Neuronal stem cell (in vitro differentiated cells): ENCODE data around the gene EYS.

Experiments used
- DNase-seq: peaks from one replicate; pipeline ENCODE4 v3.0.0-alpha.2; 2013; ENCODE audit warnings: low spot score
- H2AFZ ChIP-seq: one replicate; pipeline ENCODE4 v1.6.1; 2013; ENCODE audit warnings: mild to moderate bottlenecking, low read length, inconsistent platforms
- H2AK5ac ChIP-seq: 2 replicates; pipeline ENCODE4 v1.6.1; 2013; ENCODE audit warnings: low read depth, mild to moderate bottlenecking, inconsistent platforms, low read length, moderate library complexity, mixed read lengths
- H2BK120ac ChIP-seq: 2 replicates; pipeline ENCODE4 v1.6.1; 2013; ENCODE audit warnings: low read depth, mild to moderate bottlenecking, inconsistent platforms, low read length, moderate library complexity, mixed read lengths
- H2BK12ac ChIP-seq: one replicate; pipeline ENCODE4 v1.6.1; 2013; ENCODE audit warnings: low read length, inconsistent platforms
- H2BK15ac ChIP-seq: 2 replicates; pipeline ENCODE4 v1.6.1; 2013; ENCODE audit warnings: mild to moderate bottlenecking, low read length, inconsistent platforms, mixed read lengths
- H2BK5ac ChIP-seq: one replicate; pipeline ENCODE4 v1.6.1; 2013; ENCODE audit warnings: inconsistent platforms, mild to moderate bottlenecking, low read length, moderate library complexity
- H3K14ac ChIP-seq: one replicate; pipeline ENCODE4 v1.6.1; 2013; ENCODE audit warnings: low read length, inconsistent platforms
- H3K18ac ChIP-seq: 2 replicates; pipeline ENCODE4 v1.6.1; 2013; ENCODE audit warnings: low read length, inconsistent platforms
- H3K23ac ChIP-seq: 2 replicates; pipeline ENCODE4 v1.6.1; 2013; ENCODE audit warnings: low read depth, mild to moderate bottlenecking, mixed read lengths, low read length, inconsistent platforms; ENCODE audit not compliant: poor library complexity
- H3K27ac ChIP-seq: replicated peaks from 3 replicates; pipeline ENCODE4 v1.5.1; 2013; ENCODE audit warnings: low read length, inconsistent platforms
- H3K27me3 ChIP-seq, 3 experiments: 2 replicates each; pipeline ENCODE4 v1.6.1; 2013; ENCODE audit warnings: low read length in 3 of 3, mild to moderate bottlenecking in 2 of 3, inconsistent platforms in 1 of 3, low read depth in 1 of 3, mixed read lengths in 1 of 3, moderate library complexity in 1 of 3; ENCODE audit not compliant: control insufficient read depth in 3 of 3, insufficient read depth in 3 of 3
- H3K36me3 ChIP-seq, 2 donors: replicated peaks in 1 of 2; 2 replicates each; pipeline ENCODE4 v1.6.1; 2013; ENCODE audit warnings: low read length in 2 of 2; ENCODE audit not compliant: control insufficient read depth in 2 of 2, insufficient read depth in 2 of 2
- H3K4ac ChIP-seq: 2 replicates; pipeline ENCODE4 v1.6.1; 2013; ENCODE audit warnings: inconsistent platforms, mild to moderate bottlenecking, low read length, moderate library complexity
- H3K4me1 ChIP-seq, 2 donors: 1 replicate in 1 of 2; 2 replicates in 1 of 2; pipeline ENCODE4 v1.6.1; 2013; ENCODE audit warnings: low read length in 2 of 2, low read depth in 1 of 2; ENCODE audit not compliant: control insufficient read depth in 2 of 2, insufficient read depth in 1 of 2
- H3K4me2 ChIP-seq: one replicate; pipeline ENCODE4 v1.6.1; 2013; ENCODE audit warnings: mild to moderate bottlenecking, low read length, inconsistent platforms; ENCODE audit not compliant: insufficient read depth, poor library complexity, severe bottlenecking
- H3K4me3 ChIP-seq, 2 donors: 2 replicates each; pipeline ENCODE4 v1.5.1; 2013; ENCODE audit warnings: low read length in 2 of 2, mild to moderate bottlenecking in 2 of 2, inconsistent platforms in 1 of 2, moderate library complexity in 1 of 2
- H3K79me1 ChIP-seq: one replicate; pipeline ENCODE4 v1.6.1; 2013; ENCODE audit warnings: low read depth, mild to moderate bottlenecking, inconsistent platforms, low read length, moderate library complexity
- H3K9ac ChIP-seq: one replicate; pipeline ENCODE4 v1.6.1; 2013; ENCODE audit warnings: mild to moderate bottlenecking, low read depth, low read length, inconsistent platforms; ENCODE audit not compliant: poor library complexity
- H3K9me3 ChIP-seq, 2 donors: replicated peaks in 1 of 2; 2 replicates each; pipeline versions ENCODE3 to v1.6.1; 2013; ENCODE audit warnings: low read length in 2 of 2, mild to moderate bottlenecking in 2 of 2, inconsistent platforms in 1 of 2, low read depth in 1 of 2, mixed read lengths in 1 of 2, moderate library complexity in 1 of 2; ENCODE audit not compliant: control insufficient read depth in 2 of 2, insufficient read depth in 1 of 2
- H4K8ac ChIP-seq: one replicate; pipeline ENCODE4 v1.6.1; 2013; ENCODE audit warnings: low read depth, mild to moderate bottlenecking, inconsistent platforms, low read length, moderate library complexity
- H4K91ac ChIP-seq: one replicate; pipeline ENCODE4 v1.6.1; 2013; ENCODE audit warnings: low read length, low read depth, mild to moderate bottlenecking, inconsistent platforms; ENCODE audit not compliant: poor library complexity
- WGBS, 2 donors: extraction: QIAGEN DNeasy Blood & Tissue Kit; methylation state at CpG; one replicate each; pipeline ENCODE4 v1.1.7; 2013; ENCODE audit warnings: missing lambda C conversion rate in 2 of 2, mixed read lengths in 1 of 2; ENCODE audit not compliant: insufficient read length in 2 of 2, insufficient replicate concordance in 1 of 2; ENCODE audit errors: extremely low coverage in 2 of 2; 5-methylcytosine and 5-hydroxymethylcytosine counted together

Gene EYS

DNA sequence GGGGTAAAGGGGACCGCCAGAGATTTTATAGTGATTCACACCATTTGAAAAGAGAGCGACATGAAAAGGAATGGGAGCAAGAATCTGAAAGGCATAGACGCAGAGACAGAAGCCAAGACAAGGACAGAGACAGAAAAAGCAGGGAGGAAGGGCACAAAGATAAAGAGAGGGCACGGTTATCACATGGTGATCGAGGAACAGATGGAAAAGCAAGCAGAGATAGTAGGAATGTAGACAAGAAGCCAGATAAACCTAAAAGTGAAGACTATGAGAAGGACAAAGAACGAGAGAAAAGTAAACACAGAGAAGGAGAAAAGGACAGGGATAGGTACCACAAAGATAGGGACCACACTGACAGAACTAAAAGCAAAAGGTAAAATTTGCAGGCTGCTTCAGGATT lies 1993.7 kb downstream of the EYS start:
- Histone ChIP-seq H3K4ac (no peak overlapping the region), H3K14ac (no peak overlapping the region), H2AFZ (no peak overlapping the region), H2BK120ac (no peak overlapping the region), H3K4me2 (no peak overlapping the region), H4K8ac (no peak overlapping the region), H3K79me1 (no peaks in the 10 kb centered on the region), H2BK12ac (no peak overlapping the region), H3K36me3 (peaks cover 10 to 75% of the 10 kb centered on the region in 2 donors), H3K27ac (no peak overlapping the region), H2BK5ac (no peak overlapping the region), H3K9me3 (no peaks in the 10 kb centered on the region), H2AK5ac (no peak overlapping the region), H3K4me1 (no peaks in the 10 kb centered on the region), H3K4me3 (no peak overlapping the region), H3K27me3 (no peaks in the 10 kb centered on the region), H3K18ac (no peak overlapping the region), H2BK15ac (no peak overlapping the region), H4K91ac (no peak overlapping the region), H3K9ac (no peak overlapping the region), H3K23ac (no peak overlapping the region)
- DNase-seq: no peak
- WGBS, 2 donors: no CpG with 5 or more reads among the region's 6 CpGs

DNA sequence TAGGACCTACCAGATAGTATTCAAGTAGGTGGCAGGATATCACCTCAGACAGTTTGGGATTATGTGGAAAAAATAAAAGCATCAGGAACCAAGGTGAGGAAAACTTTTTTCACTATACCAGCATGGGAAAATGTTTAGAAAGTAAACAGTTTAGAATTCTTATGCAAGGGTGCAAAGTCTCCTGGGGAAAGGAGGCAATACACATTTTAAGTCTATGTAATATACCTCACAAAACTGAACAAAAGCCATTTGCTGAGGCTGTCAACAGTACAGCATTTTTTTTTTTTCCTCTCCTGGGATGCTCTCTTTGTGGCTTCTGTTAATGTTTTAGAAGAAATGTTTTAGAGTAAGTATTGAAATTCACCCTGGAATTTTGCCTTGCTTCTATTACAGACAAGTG lies 1997.9 kb downstream of the EYS start:
- Histone ChIP-seq H3K18ac (no peak overlapping the region), H3K36me3 (peaks cover 20 to 100% of the 10 kb centered on the region in 2 donors), H3K9me3 (no peaks in the 10 kb centered on the region), H3K27me3 (no peaks in the 10 kb centered on the region), H3K4me3 (no peak overlapping the region), H2BK15ac (no peak overlapping the region), H2AFZ (no peak overlapping the region), H3K14ac (no peak overlapping the region), H4K8ac (no peak overlapping the region), H2BK120ac (no peak overlapping the region), H3K4me1 (no peaks in the 10 kb centered on the region), H4K91ac (no peak overlapping the region), H3K4me2 (no peak overlapping the region), H3K4ac (no peak overlapping the region), H2AK5ac (no peak overlapping the region), H3K23ac (no peak overlapping the region), H2BK5ac (no peak overlapping the region), H3K27ac (no peak overlapping the region), H2BK12ac (no peak overlapping the region), H3K79me1 (no peaks in the 10 kb centered on the region), H3K9ac (no peak overlapping the region)
- DNase-seq: no peak

DNA sequence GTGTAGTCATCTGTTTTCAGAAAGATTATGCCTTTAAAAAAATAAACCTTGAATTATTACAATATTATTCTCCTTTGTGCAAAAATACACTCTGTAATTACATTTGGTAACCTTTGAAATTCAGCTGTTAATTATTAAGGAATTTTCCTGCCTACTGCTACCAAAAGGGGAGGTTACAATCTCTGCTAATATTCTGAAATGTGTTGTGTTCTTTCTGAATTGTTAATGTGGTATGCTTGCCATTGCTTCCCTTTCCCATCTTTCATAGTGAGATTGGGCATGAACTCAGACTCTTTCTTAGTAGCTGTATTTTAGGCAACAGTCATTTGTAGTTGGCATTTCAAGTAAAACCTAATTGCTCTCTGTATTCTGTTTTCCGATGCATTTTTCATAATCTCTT lies 1998.4 kb downstream of the EYS start:
- no peak overlapping the region for H3K4me3 ChIP-seq
- H2BK12ac ChIP-seq: no peak overlapping the region
- H3K27ac ChIP-seq: no peak overlapping the region
- H3K14ac ChIP-seq: no peak overlapping the region
- no peak overlapping the region for H4K8ac ChIP-seq
- H3K23ac ChIP-seq: no peak overlapping the region
- no peak overlapping the region for H4K91ac ChIP-seq
- H3K9me3 ChIP-seq: no peaks in the 10 kb centered on the region
- peaks cover 22 to 100% of the 10 kb centered on the region in 2 donors for H3K36me3 ChIP-seq
- no peaks in the 10 kb centered on the region for H3K4me1 ChIP-seq
- no peak overlapping the region for H3K4me2 ChIP-seq
- no peak for DNase-seq
- no peak overlapping the region for H3K18ac ChIP-seq
- no peaks in the 10 kb centered on the region for H3K27me3 ChIP-seq
- H3K9ac ChIP-seq: no peak overlapping the region
- H2AK5ac ChIP-seq: no peak overlapping the region
- no peak overlapping the region for H3K4ac ChIP-seq
- no CpG with 5 or more reads among the region's 1 CpG for WGBS, 2 donors
- no peak overlapping the region for H2BK15ac ChIP-seq
- no peak overlapping the region for H2BK120ac ChIP-seq
- H3K79me1 ChIP-seq: no peaks in the 10 kb centered on the region
- no peak overlapping the region for H2AFZ ChIP-seq
- H2BK5ac ChIP-seq: no peak overlapping the region

DNA sequence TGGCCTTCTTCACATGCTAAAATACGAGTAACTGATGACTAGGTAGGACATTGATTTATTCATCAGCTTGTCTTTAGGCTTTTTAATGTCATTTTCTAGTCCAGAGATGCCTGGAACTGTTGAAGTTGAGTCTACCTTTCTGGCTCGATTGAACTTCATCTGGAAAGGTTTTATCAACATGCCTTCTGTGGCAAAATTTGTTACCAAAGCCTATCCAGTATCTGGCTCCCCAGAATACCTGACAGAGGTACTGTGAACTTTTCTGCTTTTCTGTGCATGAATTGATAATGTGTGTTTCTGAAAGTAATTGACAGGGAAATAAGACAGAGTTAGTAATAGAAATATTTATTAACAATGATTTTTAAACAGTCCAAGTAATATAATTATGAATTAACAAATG lies 2000.4 kb downstream of the EYS start:
- peaks cover 13 to 100% of the 10 kb centered on the region in 2 donors for H3K36me3 ChIP-seq
- H2BK15ac ChIP-seq: no peak overlapping the region
- no peak overlapping the region for H3K4me3 ChIP-seq
- no peak overlapping the region for H3K9ac ChIP-seq
- H3K27ac ChIP-seq: no peak overlapping the region
- H3K4me1 ChIP-seq: peaks cover 0 to under 1% of the 10 kb centered on the region in 2 donors
- H3K9me3 ChIP-seq: no peaks in the 10 kb centered on the region
- H3K79me1 ChIP-seq: no peaks in the 10 kb centered on the region
- no peak overlapping the region for H3K4ac ChIP-seq
- H3K23ac ChIP-seq: no peak overlapping the region
- H3K27me3 ChIP-seq: no peaks in the 10 kb centered on the region
- H3K14ac ChIP-seq: no peak overlapping the region
- no peak overlapping the region for H2BK5ac ChIP-seq
- no peak overlapping the region for H4K91ac ChIP-seq
- no peak for DNase-seq
- H2AK5ac ChIP-seq: no peak overlapping the region
- no peak overlapping the region for H3K4me2 ChIP-seq
- H2BK12ac ChIP-seq: no peak overlapping the region
- H2AFZ ChIP-seq: no peak overlapping the region
- no peak overlapping the region for H3K18ac ChIP-seq
- no CpG with 5 or more reads among the region's 2 CpGs for WGBS, 2 donors
- H4K8ac ChIP-seq: no peak overlapping the region
- H2BK120ac ChIP-seq: no peak overlapping the region
